ENCODE data around the gene MATCAP1. TPM values are rescaled to one million over a fixed set of nuclear protein-coding genes. Genes with fewer than 3 reads are reported as not detected.

Gene MATCAP1
- total RNA-seq, 1 experiment from 2014 or later: 51.2 TPM

GRCh38 chr16:67166110-67166547 is 17.6 kb downstream of the MATCAP1 start:
- no peaks in the 10 kb centered on the region for H3K79me1 ChIP-seq (ENCODE audit: insufficient read depth, low read depth, low read length, poor library complexity, severe bottlenecking)
- no peak overlapping the region for H2BK12ac ChIP-seq (ENCODE audit: insufficient read length, low read depth, low read length)
- Mint-ChIP-seq H3K36me3 (ENCODE audit: insufficient read depth in 1 of 3, low read depth in 3 of 3) (no peaks in the 10 kb centered on the region; a peak in 1 of 7 replicates), H3K4me1 (peaks cover 18 to 56% of the 10 kb centered on the region in 2 experiments), H3K4me3 (peak overlapping the region in 1 of 2 experiments; percentile 66; a peak in 3 of 5 replicates), H3K27me3 (ENCODE audit: low read depth) (peaks cover 92% of the 10 kb centered on the region), H3K9me3 (peaks cover 3 to 4% of the 10 kb centered on the region in 2 experiments; a peak in 3 of 5 replicates), H3K27ac (no peak overlapping the region)
- no peak overlapping the region for H2BK5ac ChIP-seq (ENCODE audit: insufficient read length, low read length)
- no peak overlapping the region for H2BK20ac ChIP-seq (ENCODE audit: low read depth, low read length, poor library complexity, severe bottlenecking)
- no peak overlapping the region for H4K5ac ChIP-seq (ENCODE audit: insufficient read length, low read depth, low read length)
- H2AFZ ChIP-seq (ENCODE audit: low read length): no peak overlapping the region
- no peak overlapping the region for H2BK120ac ChIP-seq (ENCODE audit: low read depth, low read length, poor library complexity, severe bottlenecking)
- no peak overlapping the region for H3K4ac ChIP-seq (ENCODE audit: low read depth, low read length)
- TF ChIP-seq CTCF (conservative IDR thresholded peaks at IDR 0.05): no peak
- DNase-seq: no peak
- H4K8ac ChIP-seq (replicated peaks; ENCODE audit: insufficient read length, low read depth, low read length): no peak overlapping the region
- H3K27ac ChIP-seq (ENCODE audit: insufficient read length, low read depth, low read length): no peak overlapping the region
- H2BK15ac ChIP-seq (ENCODE audit: low read depth, low read length): no peak overlapping the region
- no peaks in the 10 kb centered on the region for H4K20me1 ChIP-seq (ENCODE audit: control insufficient read depth, insufficient read depth, insufficient read length)
- peaks cover 2% of the 10 kb centered on the region; the same call in 1 of the 2 replicates for H3K4me1 ChIP-seq (ENCODE audit: insufficient read depth, low read length)
- peaks cover 84% of the 10 kb centered on the region for H3K27me3 ChIP-seq (ENCODE audit: insufficient read depth, low read length)
- no peak overlapping the region for H3T11ph ChIP-seq (ENCODE audit: low read length)
- no peak overlapping the region for H3K56ac ChIP-seq (ENCODE audit: insufficient read length, low read depth, low read length)
- no peak overlapping the region for H3K23ac ChIP-seq (ENCODE audit: insufficient read length, low read depth, low read length)
- H3K23me2 ChIP-seq (ENCODE audit: insufficient read length, low read depth, low read length, poor library complexity, severe bottlenecking): peaks cover 14% of the 10 kb centered on the region
- no peak overlapping the region for H2AK5ac ChIP-seq (ENCODE audit: insufficient read length, low read length)
- H3K79me2 ChIP-seq (ENCODE audit: insufficient read depth, low read length): no peaks in the 10 kb centered on the region
- H3K4me2 ChIP-seq (ENCODE audit: insufficient read depth, insufficient read length, low read length): peak overlapping the region; percentile 13
- H3K14ac ChIP-seq (ENCODE audit: insufficient read depth, low read length): no peak overlapping the region; the same call in 1 of the 2 replicates
- H3K18ac ChIP-seq (ENCODE audit: insufficient read length, low read depth, low read length): no peak overlapping the region
- H3K9ac ChIP-seq (ENCODE audit: extremely low read depth, insufficient read length, low read length): no peak overlapping the region
- WGBS (ENCODE audit: extremely low coverage, insufficient read length, low lambda C conversion rate): no CpG with 5 or more reads among the region's 18 CpGs
- H4K91ac ChIP-seq (ENCODE audit: insufficient read length, low read depth, low read length): no peak overlapping the region
- no peaks in the 10 kb centered on the region for H3K9me3 ChIP-seq (ENCODE audit: control insufficient read depth, low read depth, low read length)

All from H9 (cell line).